Activated CD8-positive, alpha-beta memory T cell treated with anti-CD3 and anti-CD28 coated beads, Interleukin-2, amount 50 U/mL, for 24 hours (primary cell): ENCODE results near the gene SREBF1.

Source experiments
- DNase-seq: peaks from one replicate; pipeline ENCODE4 v3.0.0-alpha.2; 2020; ENCODE audit errors: extremely low read depth

Gene SREBF1

GRCh38 chr17:17795946-17796786 lies 40.6 kb downstream of the SREBF1 start:
- no peak for DNase-seq

DNA sequence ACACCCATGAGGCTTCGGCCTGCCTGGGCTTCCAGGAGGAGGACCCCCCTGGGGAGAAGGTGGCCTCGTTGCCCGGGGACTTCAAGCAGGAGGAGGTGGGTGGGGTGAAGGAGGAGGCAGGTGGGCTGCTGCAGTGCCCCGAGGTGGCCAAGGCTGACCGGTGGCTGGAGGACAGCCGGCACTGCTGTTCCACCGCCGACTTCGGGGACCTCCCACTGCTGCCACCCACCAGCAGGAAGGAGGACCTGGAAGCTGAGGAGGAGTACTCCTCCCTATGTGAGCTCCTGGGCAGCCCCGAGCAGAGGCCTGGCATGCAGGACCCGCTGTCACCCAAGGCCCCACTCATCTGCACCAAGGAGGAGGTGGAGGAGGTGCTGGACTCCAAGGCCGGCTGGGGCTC lies 41.5 kb downstream of the SREBF1 start:
- DNase-seq: no peak

GRCh38 chr17:17794382-17794781 lies 42.4 kb downstream of the SREBF1 start:
- DNase-seq: no peak

- DNase-seq: no peak
Observed at GRCh38 chr17:17793378-17794214, 43.2 kb downstream of the SREBF1 start.

GRCh38 chr17:17792551-17793377 lies 44.0 kb downstream of the SREBF1 start:
- DNase-seq: no peak

- no peak for DNase-seq
Observed at GRCh38 chr17:17792037-17792550, 44.7 kb downstream of the SREBF1 start.

- DNase-seq: no peak
Observed at GRCh38 chr17:17790637-17791464, 45.9 kb downstream of the SREBF1 start.

DNA sequence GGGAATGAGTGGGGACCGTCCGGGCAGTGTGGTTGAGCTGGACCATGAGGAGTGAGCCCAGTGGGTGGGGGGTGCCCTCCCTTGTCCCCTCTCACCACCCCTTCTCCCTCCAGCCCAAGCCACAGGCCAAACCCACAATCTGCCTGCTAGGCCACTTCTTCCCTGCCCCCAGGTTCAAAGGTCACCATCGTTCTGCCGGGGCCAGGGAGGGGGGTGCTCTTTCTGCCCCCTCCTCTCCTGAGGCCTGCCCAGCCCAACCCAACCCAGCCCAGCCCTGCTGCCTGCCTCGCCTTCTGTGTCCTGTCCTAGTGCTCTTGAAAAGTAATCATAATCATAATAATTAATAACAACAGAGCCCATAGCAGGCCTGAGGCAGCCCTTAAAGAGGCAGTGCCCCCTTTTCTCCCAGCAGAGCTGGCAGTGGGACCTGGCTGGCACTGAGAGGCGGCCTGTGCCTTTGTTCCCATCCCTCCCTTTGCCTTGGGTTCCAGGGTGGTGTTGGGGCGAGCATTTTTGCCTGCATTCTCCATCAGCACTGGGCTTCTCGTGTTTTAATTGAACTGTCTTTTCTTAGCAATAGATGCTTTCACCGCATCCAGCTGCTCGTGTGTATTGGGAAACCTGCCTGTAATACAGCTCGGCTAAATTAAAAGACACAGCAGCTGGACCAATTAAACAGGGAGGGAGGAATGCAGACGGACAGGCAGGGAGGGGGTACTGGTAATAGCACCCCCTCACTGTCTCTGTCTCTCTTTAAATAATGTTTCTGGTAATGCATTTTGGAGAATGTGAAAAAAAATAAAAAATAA lies 46.8 kb downstream of the SREBF1 start:
- DNase-seq: no peak

DNA sequence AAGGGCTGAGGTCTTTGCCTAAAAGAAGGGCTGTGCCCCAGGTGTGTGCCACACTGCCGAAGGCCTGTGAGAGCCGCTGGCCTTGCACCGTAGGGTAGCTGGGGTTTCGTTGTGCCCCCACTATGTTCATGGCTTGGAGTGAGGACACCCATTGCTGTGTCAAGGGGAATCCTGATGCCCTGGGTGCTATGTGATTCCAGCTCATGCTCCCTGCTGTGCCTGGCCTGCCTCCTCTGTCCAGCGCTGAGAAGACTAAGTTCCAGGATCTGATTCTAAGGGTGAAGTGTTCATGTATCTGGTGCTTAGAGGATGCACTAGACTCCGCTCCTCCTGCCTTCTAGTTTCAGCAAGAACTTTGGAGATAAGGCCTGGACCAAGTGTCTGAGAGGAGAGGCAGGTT lies 47.4 kb downstream of the SREBF1 start:
- no peak for DNase-seq

GRCh38 chr17:17788967-17789366 lies 47.8 kb downstream of the SREBF1 start:
- no peak for DNase-seq

DNA sequence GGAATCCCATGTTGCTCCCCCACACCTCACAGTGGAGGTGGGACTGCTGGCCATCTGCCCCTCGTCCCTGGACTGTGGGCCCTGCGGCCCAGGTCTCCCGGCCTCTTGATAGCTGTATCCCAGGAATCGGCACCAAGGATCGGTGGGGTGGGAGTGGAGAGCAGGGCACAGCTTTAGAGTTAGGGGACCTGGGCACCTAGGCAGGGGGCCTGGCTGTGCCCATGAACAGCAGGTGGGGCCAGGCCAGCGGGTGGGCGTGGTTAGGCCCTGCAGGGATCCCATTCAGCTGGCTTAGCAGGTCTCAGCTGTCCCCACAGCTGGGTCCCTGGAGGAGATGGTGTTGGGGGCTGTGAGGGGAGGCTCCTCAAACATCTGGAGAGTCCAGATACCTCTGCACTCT lies 49.2 kb downstream of the SREBF1 start:
- no peak for DNase-seq

DNA sequence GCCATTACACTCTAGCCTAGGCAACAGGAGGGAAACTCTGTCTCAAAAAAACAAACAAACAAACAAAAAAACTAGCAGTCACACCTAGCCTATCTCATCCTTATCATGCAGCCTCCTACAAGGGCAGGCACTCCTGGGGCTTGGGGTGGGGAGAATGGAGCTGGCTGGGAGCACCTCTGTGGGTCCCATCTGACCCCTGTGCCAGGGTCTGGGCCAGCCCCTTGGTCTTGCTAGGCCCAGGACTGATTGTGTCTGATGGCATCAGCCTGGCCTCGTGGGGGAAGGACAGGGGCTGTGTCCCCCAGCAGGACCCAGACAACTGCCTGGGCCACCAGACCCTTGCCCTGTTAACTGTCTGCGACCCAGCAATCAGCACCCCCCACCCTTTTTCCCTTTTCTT lies 49.8 kb downstream of the SREBF1 start:
- no peak for DNase-seq

DNA sequence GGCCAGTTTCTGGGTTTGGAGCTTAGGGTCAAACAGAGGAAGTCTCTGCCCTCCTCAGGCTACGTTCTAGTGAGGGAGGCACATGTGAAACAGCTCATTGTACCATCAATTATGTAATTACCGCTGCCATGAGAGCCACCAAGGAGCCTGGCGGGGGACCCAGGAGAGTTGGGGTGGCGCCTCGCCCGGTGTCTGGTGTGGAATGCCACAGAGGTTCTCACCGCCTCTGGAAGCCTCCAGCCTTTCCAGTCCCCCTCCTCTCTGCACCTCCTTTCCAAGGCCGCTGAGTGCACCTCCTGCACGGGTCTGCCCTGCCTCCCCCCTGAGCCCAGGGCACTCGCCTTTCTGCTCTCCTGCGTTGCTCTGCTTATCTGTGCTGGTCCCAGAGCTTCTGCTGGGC lies 51.4 kb downstream of the SREBF1 start:
- no peak for DNase-seq

GRCh38 chr17:17784657-17785267 lies 52.0 kb downstream of the SREBF1 start:
- no peak for DNase-seq

GRCh38 chr17:17783825-17784656 lies 52.7 kb downstream of the SREBF1 start:
- DNase-seq: no peak

DNA sequence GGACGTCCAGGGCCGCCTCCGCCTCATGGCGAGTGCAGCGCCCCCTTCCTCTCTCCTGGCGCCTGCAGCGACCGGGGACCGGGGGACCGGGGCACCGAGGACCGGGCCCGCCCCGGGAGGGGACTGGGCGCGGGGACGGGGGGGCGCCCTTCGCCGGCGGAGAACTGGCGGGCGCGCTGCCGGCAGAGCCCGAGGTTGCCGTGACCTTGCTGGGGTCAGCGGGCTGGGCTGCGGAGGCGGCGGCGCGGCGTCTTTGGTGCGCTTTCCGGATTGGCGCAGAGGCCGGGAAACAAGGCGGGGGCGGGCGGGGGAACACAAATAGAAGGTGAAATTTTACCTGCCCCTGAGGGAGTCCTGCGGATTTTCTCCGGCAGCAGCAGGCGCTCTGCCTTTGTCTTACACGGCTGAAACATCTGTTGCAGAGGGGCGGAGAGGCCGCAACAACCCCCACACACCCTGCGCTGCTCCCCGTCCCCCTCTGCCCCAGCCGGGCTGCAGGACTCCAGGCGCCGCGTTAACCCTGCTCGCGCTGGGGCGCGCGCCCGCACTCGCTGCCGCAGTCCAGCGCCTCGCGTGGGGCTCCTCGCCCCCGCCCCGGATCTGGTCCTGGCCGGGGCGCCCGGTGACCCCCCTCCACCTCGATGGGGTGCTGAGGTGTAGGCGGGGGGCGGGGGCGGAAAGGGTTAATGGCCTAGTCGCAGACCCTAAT lies 53.5 kb downstream of the SREBF1 start:
- no peak for DNase-seq

DNA sequence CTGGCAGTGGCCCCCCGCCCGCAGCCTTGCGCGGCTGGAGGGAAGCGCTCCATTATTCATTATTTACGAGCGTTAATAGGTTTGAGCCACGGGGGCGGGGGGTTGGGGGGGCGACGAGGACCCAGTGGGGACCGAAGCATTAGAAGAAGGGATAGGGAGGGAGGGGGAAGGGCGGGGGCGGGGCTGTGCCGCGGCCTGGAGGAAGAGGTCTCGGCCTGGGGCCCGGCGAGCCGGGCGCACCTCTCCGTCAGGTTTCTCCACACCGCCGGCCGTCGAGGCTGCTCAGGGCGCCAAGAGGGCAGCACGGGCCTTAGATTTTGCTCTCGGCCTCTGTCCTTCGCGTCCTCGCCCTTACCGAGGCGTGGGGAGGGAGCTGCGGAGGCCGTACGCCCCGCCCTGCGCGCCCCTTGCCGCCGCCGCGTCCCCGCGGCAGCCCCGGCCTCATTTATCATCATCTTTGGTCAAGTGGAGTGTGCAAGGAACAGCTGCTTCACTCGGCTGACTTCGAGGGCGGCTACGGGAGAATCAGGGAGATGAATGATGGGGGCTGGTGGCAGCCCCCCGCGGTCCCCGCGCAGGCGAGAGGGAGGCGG lies 54.2 kb downstream of the SREBF1 start:
- no peak for DNase-seq
